ENCODE results near the gene FYB2. TPM values are rescaled to one million over a fixed set of nuclear protein-coding genes. Genes with fewer than 3 reads are reported as not detected.

Gene FYB2
- total RNA-seq, 1 donor from 2014 or later, result not detected

DNA sequence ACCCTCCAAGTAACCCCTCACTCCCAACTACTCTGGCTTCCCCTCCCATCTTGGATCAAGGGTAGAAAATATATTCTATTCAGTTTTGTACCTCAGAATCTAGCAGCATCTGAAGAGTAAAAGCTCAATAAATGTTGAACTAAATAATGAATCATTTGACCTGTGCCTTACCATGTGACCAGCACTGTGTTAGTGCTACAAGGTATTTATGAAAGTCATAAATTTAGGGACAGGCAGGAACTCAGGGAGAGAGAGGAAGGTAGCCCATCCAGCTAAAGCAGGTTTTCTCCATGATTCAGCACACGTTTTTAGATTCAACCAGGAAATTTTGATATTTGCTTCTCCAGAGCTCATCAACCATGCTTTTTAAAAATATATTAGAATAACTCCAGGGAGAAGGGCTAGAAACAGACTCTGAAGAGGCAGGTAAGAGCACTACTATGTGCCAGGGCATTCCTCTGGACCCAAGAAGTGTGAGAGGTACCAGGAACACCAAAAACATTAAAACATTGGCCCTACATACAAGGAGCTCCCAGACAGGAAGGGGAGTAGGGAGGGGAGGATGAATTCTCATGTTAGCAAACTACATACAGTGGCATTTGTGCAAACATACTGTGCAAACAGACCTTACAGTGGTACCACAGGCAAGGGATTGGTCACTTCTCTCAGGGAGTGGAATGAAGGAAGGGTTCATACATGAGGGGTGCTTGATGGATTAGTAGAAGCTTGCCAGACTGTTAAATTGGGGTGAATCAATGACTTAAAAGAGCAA, 64.3 kb downstream of the FYB2 start:
- FAIRE-seq (no peak), DNase-seq (ENCODE audit: low read depth) (no peak)
- Histone ChIP-seq H3K36me3 (ENCODE audit: control insufficient read depth, insufficient read depth, low read length) (no peaks in the 10 kb centered on the region), H3K27me3 (ENCODE audit: control insufficient read depth, insufficient read depth, low read length) (no peaks in the 10 kb centered on the region), H3K4me3 (ENCODE audit: low read depth, low read length) (no peak overlapping the region)
- TF ChIP-seq, protein P1, sequence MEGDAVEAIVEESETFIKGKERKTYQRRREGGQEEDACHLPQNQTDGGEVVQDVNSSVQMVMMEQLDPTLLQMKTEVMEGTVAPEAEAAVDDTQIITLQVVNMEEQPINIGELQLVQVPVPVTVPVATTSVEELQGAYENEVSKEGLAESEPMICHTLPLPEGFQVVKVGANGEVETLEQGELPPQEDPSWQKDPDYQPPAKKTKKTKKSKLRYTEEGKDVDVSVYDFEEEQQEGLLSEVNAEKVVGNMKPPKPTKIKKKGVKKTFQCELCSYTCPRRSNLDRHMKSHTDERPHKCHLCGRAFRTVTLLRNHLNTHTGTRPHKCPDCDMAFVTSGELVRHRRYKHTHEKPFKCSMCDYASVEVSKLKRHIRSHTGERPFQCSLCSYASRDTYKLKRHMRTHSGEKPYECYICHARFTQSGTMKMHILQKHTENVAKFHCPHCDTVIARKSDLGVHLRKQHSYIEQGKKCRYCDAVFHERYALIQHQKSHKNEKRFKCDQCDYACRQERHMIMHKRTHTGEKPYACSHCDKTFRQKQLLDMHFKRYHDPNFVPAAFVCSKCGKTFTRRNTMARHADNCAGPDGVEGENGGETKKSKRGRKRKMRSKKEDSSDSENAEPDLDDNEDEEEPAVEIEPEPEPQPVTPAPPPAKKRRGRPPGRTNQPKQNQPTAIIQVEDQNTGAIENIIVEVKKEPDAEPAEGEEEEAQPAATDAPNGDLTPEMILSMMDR (IDR thresholded peaks at IDR 0.05; ENCODE audit: insufficient read depth, low read length, severe bottlenecking), result no peak

DNA sequence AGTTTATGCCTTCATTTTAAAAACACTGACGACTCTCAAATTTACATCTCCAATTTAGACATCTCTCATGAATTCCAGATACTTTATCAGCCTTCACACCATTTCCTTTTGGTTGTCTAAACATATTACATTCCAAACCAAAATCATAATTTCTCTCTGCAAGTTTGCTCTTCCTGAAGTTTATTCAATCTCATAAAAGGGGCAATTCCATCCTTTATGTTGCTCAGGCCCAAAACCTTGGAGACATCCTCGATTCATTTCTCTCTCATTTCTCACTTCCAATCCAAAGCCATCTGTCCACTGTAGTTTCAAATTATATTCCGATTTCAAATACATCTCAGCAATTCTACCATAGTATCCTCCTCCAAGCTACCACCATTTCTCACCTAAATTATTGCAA, 74.0 kb downstream of the FYB2 start:
- TF ChIP-seq, protein P1 (IDR thresholded peaks at IDR 0.05; ENCODE audit: insufficient read depth, low read length, severe bottlenecking), result no peak
- DNase-seq (ENCODE audit: low read depth), result no peak
- Histone ChIP-seq H3K36me3 (ENCODE audit: control insufficient read depth, insufficient read depth, low read length) (no peaks in the 10 kb centered on the region), H3K27me3 (ENCODE audit: control insufficient read depth, insufficient read depth, low read length) (no peaks in the 10 kb centered on the region), H3K4me3 (ENCODE audit: low read depth, low read length) (no peak overlapping the region)
- no peak for FAIRE-seq

DNA sequence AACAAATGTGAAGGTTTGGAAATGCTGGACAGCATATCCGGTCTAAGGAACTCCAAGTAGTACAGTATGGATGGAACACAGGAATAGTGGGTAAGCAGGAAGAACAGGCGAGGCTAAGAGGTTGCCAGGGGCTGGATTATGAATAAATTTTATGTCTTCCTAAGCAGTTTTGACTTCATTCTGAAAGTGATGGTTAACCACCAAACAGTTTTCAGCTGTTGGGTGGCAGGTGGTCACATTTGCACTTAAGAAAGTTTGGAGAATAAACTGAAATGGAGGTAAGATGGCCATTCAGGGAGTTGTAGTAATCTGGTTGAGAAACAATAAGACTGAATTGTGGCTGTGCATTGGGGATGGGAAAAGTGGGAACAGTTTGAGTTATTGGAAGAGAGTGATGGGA, 90.2 kb downstream of the FYB2 start:
- DNase-seq (ENCODE audit: low read depth) (no peak), FAIRE-seq (no peak)
- no peak overlapping the region for H3K4me3 ChIP-seq (ENCODE audit: low read depth, low read length)
- TF ChIP-seq, protein P1 (IDR thresholded peaks at IDR 0.05; ENCODE audit: insufficient read depth, low read length, severe bottlenecking), result no peak
- H3K36me3 ChIP-seq (ENCODE audit: control insufficient read depth, insufficient read depth, low read length), result no peaks in the 10 kb centered on the region
- no peaks in the 10 kb centered on the region for H3K27me3 ChIP-seq (ENCODE audit: control insufficient read depth, insufficient read depth, low read length)

DNA sequence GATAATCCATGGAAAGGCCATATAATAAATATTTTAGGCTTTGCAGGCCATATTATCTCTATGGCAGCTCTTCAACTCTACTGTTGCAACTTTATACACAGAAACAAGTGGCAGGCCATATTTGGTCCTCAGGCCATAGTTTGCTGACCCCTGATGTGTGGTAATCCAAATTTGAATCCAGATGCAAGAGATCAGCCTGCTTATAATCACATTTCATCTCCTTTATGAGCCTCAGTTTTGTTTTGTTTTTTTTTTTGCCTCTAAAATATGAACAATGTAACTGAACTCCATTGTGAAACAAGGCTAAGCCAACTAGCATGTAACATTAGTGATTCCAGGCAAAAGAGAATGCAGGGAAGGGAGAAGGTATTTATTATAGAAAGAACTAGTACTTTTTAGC, 92.5 kb downstream of the FYB2 start:
- Histone ChIP-seq H3K4me3 (ENCODE audit: low read depth, low read length) (no peak overlapping the region), H3K36me3 (ENCODE audit: control insufficient read depth, insufficient read depth, low read length) (no peaks in the 10 kb centered on the region), H3K27me3 (ENCODE audit: control insufficient read depth, insufficient read depth, low read length) (no peaks in the 10 kb centered on the region)
- TF ChIP-seq, protein P1 (IDR thresholded peaks at IDR 0.05; ENCODE audit: insufficient read depth, low read length, severe bottlenecking), result no peak
- FAIRE-seq, result no peak
- DNase-seq (ENCODE audit: low read depth), result no peak

GRCh38 chr1:56719171-56719570, 100.0 kb downstream of the FYB2 start:
- Histone ChIP-seq H3K27me3 (ENCODE audit: control insufficient read depth, insufficient read depth, low read length) (no peaks in the 10 kb centered on the region), H3K36me3 (ENCODE audit: control insufficient read depth, insufficient read depth, low read length) (no peaks in the 10 kb centered on the region), H3K4me3 (ENCODE audit: low read depth, low read length) (no peak overlapping the region)
- TF ChIP-seq, protein P1 (IDR thresholded peaks at IDR 0.05; ENCODE audit: insufficient read depth, low read length, severe bottlenecking), result no peak
- FAIRE-seq (no peak), DNase-seq (ENCODE audit: low read depth) (no peak)

- TF ChIP-seq, protein P1 (IDR thresholded peaks at IDR 0.05; ENCODE audit: insufficient read depth, low read length, severe bottlenecking), result no peak
- DNase-seq (ENCODE audit: low read depth) (peak; percentile 32), FAIRE-seq (no peak)
- no peak overlapping the region for H3K4me3 ChIP-seq (ENCODE audit: low read depth, low read length)
- no peaks in the 10 kb centered on the region for H3K36me3 ChIP-seq (ENCODE audit: control insufficient read depth, insufficient read depth, low read length)
- H3K27me3 ChIP-seq (ENCODE audit: control insufficient read depth, insufficient read depth, low read length), result no peaks in the 10 kb centered on the region
These were observed 104.0 kb downstream of the FYB2 start for GRCh38 chr1:56715156-56715555.

Data from bronchial epithelial cell (primary cell).